ENCODE measurements around the gene SPEN.
"Not testable (repeated sequence)": the region's sequence is repeated elsewhere in the genome, so short reads cannot be mapped to it uniquely, and the experiment has no call there.

- TF ChIP-seq POLR2A, POLR2AphosphoS5 (IDR thresholded peaks at IDR 0.05; ENCODE audit: low read depth, low read length): not testable (repeated sequence)
Observed at GRCh38 chr1:15846056-15846455, 1.5 kb upstream of the SPEN start.
